HG02678 (cell line): ENCODE data around the gene PTGES3L.
"Not testable (repeated sequence)": the region's sequence is repeated elsewhere in the genome, so short reads cannot be mapped to it uniquely, and the experiment has no call there.

Experiments used
- ATAC-seq: cut with Tn5 transposase; IDR thresholded peaks from one replicate; pipeline ENCODE4 v1.9.1; 2021; ENCODE audit warnings: mild to moderate bottlenecking, moderate library complexity; ENCODE audit not compliant: unreplicated experiment

Gene PTGES3L

DNA sequence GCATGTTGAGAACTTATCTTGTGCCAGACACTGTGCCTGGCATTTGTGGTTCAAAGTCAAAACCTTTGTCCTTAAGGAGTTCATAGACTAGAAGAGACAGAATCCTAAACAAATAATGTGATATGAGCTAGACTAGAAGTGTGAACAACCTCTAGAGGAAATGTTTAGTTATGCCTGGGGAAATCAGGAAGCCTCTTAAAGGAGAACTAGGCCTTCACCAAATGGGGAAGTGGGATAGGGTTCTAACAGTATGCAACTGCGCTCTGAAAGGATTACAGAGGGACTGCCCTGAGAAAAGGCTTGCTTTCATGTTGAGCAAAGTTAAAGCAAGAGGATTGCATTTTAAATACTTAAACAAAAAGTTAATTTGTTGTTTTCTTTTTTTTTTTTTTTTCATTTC, 5.3 kb upstream of the PTGES3L start:
- peak; percentile 53 for ATAC-seq

DNA sequence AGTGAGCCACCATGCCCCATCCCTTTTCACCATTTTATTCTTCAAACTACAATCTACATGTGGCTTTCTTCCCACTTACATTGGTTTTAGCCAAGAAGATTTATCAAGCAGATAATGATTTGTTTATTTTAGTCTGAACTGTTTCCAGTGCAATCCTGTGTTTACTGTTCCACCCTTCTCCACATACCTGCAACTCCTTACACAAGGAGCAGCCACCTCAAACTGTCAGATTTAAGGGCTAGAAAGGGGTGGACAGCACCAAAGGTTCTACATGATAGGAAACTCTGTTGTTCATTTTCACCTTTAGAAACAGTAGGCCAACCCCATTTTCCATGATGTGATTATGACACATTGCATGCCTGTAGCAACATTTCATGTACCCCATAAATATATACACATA, 2.4 kb upstream of the PTGES3L start:
- no peak for ATAC-seq

DNA sequence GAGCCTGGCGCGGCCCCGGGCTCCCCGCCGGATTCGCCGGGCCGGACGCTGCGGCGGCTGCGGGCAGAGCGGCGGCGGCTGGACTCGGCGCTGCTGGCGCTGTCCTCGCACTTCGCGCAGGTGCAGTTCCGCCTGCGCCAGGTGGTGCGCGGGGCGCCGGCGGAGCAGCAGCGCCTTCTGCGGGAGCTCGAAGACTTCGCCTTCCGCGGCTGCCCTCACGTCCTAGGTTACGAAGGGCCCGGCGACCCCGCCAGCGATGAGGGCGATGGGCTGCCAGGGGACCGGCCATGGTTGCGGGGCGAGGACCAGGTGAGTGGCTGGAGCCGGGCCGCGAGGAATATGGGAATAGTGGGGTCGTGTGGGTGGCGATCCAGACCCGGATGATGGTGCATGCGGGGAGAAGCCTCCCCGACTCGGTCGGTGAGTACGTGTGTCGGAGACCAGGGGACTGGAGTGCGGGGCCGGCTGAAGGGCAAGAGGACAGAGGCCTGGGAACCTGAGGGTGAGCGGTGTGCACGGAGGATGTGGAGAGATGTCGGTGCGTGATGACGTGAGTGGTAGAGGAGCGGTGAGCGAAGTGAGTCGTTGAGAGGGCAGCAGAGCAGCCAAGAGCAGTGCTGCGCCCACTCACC, 1.0 kb upstream of the PTGES3L start:
- peak; percentile 43 for ATAC-seq

DNA sequence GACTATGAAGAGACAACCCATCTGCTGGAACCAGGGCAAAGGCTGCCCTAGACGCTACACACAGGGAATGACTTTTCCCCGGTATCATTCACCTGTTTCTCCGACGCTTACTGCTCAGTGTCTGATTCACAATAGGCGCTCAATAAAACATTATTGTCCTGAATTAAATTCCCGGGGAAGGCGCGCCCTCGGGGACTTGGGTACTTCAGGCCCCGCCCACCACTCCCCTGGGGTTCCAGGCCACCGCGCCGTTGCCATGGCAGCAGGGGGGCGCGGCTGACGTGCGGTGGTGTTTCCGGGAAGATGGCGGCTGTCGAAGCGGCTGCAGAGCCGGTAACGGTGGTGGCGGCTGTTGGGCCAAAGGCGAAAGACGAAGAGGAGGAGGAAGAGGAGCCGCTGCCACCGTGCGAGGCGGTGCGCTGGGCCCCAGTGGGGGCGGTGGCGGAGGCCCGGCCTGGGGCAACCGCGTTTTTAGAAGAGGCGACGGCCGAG, 440 bp upstream of the PTGES3L start, which contains the start of gene RUNDC1:
Gene RUNDC1 (plus strand): TSS at position 292 of the 492 bp plus-strand sequence. CDS start 12 bp downstream, at position 304.
- ATAC-seq: peak; percentile 67

DNA sequence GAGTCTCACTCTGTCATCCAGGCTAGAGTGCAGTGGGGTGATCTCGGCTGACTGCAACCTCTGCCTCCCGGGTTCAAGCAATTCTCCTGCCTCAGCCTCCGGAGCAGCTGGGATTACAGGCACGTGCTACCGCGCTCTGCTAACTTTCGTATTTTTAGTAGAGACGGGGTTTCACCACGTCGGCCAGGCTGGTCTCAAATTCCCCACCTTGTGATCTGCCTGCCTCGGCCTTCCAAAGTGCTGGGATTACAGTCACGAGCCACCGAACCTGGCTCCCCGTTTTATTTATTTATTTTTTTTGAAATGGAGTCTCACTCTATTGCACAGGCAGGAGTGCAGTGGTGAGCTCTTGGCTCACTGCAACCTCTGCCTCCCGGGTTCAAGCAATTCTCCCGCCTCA, 4.2 kb downstream of the PTGES3L start:
- ATAC-seq: not testable (repeated sequence)

DNA sequence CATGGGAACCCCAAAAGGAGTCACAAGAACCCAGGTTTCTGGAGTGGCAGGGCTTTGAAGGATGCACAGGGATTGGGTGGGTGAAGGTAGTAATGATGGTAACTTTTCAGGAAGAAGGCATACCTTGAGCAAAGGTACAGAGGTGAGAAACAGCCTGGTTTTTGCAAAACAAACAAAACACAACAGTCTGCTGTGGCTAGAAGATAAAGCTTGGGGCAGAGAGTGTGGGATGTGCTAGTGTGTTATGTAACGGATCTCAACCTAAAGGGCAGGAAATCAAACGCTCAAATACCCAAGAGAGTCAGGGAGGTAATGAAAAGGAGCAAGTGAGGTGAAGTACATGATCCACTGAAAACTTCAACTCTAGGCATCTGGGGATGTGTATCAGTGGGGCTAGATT, 4.6 kb downstream of the PTGES3L start:
- ATAC-seq: no peak

DNA sequence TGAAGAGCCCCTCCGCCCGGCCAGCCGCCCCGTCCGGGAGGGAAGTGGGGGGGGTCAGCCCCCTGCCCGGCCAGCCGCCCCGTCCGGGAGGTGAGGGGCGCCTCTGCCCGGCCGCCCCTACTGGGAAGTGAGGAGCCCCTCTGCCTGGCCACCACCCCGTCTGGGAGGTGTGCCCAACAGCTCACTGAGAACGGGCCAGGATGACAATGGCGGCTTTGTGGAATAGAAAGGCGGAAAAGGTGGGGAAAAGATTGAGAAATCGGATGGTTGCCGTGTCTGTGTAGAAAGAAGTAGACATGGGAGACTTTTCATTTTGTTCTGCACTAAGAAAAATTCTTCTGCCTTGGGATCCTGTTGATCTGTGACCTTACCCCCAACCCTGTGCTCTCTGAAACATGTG, 6.6 kb downstream of the PTGES3L start:
- not testable (repeated sequence) for ATAC-seq

DNA sequence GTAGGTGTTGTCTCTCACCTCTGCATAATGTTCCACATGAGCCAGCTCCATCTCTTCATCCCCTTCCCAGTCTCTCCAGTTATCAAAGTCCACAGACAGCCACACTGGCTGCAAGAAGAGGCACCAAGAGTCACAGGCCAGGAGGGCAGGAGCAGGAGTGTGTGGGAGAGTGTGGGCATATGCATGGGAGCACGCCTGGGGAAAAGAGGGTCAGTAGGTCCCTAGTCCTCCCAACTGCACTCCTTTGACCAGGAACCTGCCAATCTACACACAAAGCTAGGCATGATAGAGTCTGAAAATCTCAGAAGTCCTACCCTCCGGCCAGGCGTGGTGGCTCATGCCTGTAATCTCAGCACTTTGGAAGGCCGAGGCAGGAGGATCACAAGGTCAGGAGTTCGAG, 8.3 kb downstream of the PTGES3L start:
- ATAC-seq: no peak

- no peak for ATAC-seq
Observed at GRCh38 chr17:42969001-42969581, 10.8 kb downstream of the PTGES3L start.

GRCh38 chr17:42967925-42968324, 12.0 kb downstream of the PTGES3L start:
- no peak for ATAC-seq

- ATAC-seq: peak; percentile 75
Observed at GRCh38 chr17:42964161-42964932, 15.5 kb downstream of the PTGES3L start, which contains the start of gene AARSD1. Gene AARSD1, minus strand, starts transcription at chr17:42964454. Its CDS starts 14 bp downstream, at chr17:42964440.

- ATAC-seq: no peak
Observed at GRCh38 chr17:42953669-42954068, 26.2 kb downstream of the PTGES3L start.

- no peak for ATAC-seq
Observed at GRCh38 chr17:42950044-42950783, 29.7 kb downstream of the PTGES3L start.

DNA sequence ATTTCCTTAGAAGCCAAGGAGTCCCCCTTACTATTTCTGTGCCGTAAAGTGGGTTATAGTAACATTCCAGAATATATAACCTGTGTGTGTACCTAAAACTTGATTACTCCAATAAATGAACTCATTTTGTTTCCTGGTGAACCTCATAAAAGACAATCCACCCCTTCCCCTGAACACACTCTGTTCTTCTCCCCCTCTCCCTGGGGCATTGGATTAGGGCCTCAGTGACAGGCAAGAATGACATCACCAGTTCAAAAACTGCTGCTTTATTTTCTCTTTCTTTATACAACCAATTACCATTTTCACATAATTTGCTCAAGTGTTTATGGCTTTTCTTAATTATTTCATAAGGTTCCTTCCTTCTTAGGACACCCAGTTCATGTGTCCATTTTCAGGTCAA, 33.1 kb downstream of the PTGES3L start:
- ATAC-seq: no peak

- ATAC-seq: no peak
Observed at GRCh38 chr17:42944211-42944610, 35.7 kb downstream of the PTGES3L start.

- ATAC-seq: no peak
Observed at GRCh38 chr17:42937712-42938596, 41.9 kb downstream of the PTGES3L start.

GRCh38 chr17:42929497-42929844, 50.4 kb downstream of the PTGES3L start:
- ATAC-seq: no peak

DNA sequence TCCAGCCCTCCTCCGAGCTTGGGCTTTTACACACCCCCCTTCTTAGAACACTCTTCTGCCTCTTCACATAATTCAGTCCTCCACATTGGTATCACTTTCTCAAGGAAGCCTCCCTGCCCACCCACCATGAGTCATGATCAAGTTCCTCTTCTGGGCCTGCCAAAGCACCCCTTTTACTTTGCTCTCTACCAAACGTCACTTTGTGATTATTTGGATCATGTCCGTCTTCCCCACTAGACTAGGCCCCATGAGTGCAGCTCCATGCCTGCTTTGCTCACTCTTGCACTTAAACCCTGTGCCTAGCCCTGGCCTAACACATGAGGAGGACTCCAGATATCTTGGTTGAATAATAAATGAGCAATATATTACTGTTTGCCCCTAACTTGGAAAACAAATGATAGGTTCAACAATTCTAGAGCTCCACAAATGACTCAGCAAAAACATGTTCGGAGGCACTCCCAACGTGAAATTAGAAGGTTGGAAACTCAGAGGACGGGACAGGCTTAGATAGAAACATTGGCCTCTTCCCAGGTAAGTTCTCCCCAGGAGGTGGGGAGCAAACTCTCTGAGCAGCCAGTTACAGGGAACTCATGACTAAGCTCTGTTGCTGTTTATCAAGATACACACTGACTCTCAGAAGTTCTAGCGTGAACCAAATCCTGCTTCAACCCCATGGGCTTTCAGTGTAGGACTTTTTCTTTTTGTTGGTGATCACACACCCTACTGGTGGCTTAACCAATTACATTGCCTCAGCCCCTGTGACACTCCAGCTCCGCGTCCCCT, 51.0 kb downstream of the PTGES3L start:
- ATAC-seq: no peak

DNA sequence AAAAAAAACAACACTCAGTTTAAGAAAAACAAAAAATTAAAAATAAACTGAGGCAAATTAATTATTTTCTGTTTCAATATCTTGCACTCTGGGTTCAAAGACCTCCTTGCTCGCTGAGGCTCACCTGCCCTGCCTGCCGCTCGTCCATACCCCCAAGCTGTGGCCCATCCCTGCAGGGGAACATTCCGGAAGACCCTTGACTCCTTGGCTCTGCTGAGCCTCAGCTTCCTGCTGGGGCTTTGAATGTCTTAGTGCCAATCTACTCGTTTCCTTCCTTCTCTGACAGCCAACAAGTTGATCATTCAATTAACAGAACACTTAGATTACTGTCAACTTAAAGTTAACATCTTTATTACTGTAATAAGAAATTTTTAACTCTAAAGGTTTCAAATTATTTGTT, 55.0 kb downstream of the PTGES3L start:
- no peak for ATAC-seq
